Neural cell (in vitro differentiated cells): Measurements from ENCODE around the gene PBX4. TPM values are rescaled to one million over a fixed set of nuclear protein-coding genes. Genes with fewer than 3 reads are reported as not detected.

Experiments
- H2AFZ ChIP-seq: fragments of 200-600, 300-800 bp; sonication (generic), shearing (Covaris generic); 2 replicates; pipeline ENCODE4 v1.6.0; 2014; ENCODE audit warnings: low read depth, mild to moderate bottlenecking, antibody characterized with exemption, low read length, moderate library complexity
- H3F3A ChIP-seq: fragments of 200-600 bp; shearing (Covaris generic); 2 replicates; pipeline ENCODE4 v1.6.1; 2016; ENCODE audit warnings: mild to moderate bottlenecking, moderate library complexity, mixed read lengths, antibody characterized with exemption, low read length; ENCODE audit not compliant: insufficient read depth, poor library complexity, severe bottlenecking
- H3K27ac ChIP-seq: fragments of 200-600, 300-800 bp; sonication (generic), shearing (Covaris generic); 2 replicates; pipeline ENCODE4 v1.5.1; 2014; ENCODE audit warnings: mild to moderate bottlenecking, low read length, moderate library complexity
- H3K27me3 ChIP-seq: fragments of 300-800, 200-600 bp; sonication (generic), shearing (Covaris generic); 2 replicates; pipeline ENCODE4 v1.6.0; 2014; ENCODE audit warnings: mild to moderate bottlenecking, low read depth, low read length, moderate library complexity; ENCODE audit not compliant: insufficient read depth
- H3K36me3 ChIP-seq: fragments of 300-800, 200-600 bp; sonication (generic), shearing (Covaris generic); 2 replicates; pipeline ENCODE4 v1.5.1; 2014; ENCODE audit warnings: mild to moderate bottlenecking, antibody characterized with exemption, low read length, moderate library complexity; ENCODE audit not compliant: insufficient read depth
- H3K4me2 ChIP-seq: fragments of 300-800, 200-600 bp; sonication (generic), shearing (Covaris generic); 2 replicates; pipeline ENCODE4 v1.6.0; 2014; ENCODE audit warnings: mild to moderate bottlenecking, low read length
- H3K4me3 ChIP-seq: fragments of 300-800, 200-600 bp; sonication (generic), shearing (Covaris generic); 2 replicates; pipeline ENCODE4 v1.5.1; 2014; ENCODE audit warnings: mild to moderate bottlenecking, low read length, moderate library complexity
- H3K79me2 ChIP-seq: fragments of 200-600 bp; shearing (Covaris generic); replicated peaks from 2 replicates; pipeline ENCODE4 v1.6.0; 2014; ENCODE audit warnings: mild to moderate bottlenecking, low read length, moderate library complexity; ENCODE audit not compliant: insufficient read depth
- H3K9ac ChIP-seq: fragments of 300-800, 200-600 bp; sonication (generic), shearing (Covaris generic); 2 replicates; pipeline ENCODE4 v1.6.1; 2016; ENCODE audit warnings: mild to moderate bottlenecking, low read length, mixed read lengths
- H3K9me2 ChIP-seq: fragments of 200-600 bp; shearing (Covaris generic); 2 replicates; pipeline ENCODE4 v1.6.1; 2016; ENCODE audit warnings: mild to moderate bottlenecking, low read length, mixed read lengths; ENCODE audit not compliant: insufficient read depth
- H3K9me3 ChIP-seq: fragments of 200-600, 300-800 bp; sonication (generic), shearing (Covaris generic); 2 replicates; pipeline ENCODE4 v1.6.1; 2016; ENCODE audit warnings: mild to moderate bottlenecking, mixed run types, low read length, moderate library complexity, mixed read lengths
- H4K20me1 ChIP-seq: fragments of 200-600 bp; shearing (Covaris generic); 2 replicates; pipeline ENCODE4 v1.6.1; 2016; ENCODE audit warnings: mild to moderate bottlenecking, mixed run types; ENCODE audit not compliant: insufficient read depth
- EP300 ChIP-seq: fragments of 450-650 bp; conservative IDR thresholded peaks from 2 replicates; pipeline ENCODE4 v1.6.1; 2014; ENCODE audit warnings: antibody characterized with exemption, mild to moderate bottlenecking, moderate library complexity; ENCODE audit not compliant: poor library complexity, severe bottlenecking
- EZH2 ChIP-seq: fragments of 200-600, 300-800 bp; shearing (Covaris generic), sonication (generic); IDR thresholded peaks from 2 replicates; pipeline ENCODE4 v1.6.1; 2014; ENCODE audit warnings: antibody characterized with exemption, low read length, borderline replicate concordance, mild to moderate bottlenecking; ENCODE audit not compliant: insufficient read depth, poor library complexity, severe bottlenecking
- MXI1 ChIP-seq: fragments of 450-650 bp; conservative IDR thresholded peaks from 2 replicates; pipeline ENCODE4 v1.6.1; 2014; ENCODE audit warnings: antibody characterized with exemption, mild to moderate bottlenecking; ENCODE audit not compliant: poor library complexity, severe bottlenecking
- POLR2AphosphoS5 ChIP-seq: IDR thresholded peaks from 2 replicates; pipeline ENCODE4 v1.6.1; 2012
- RAD21 ChIP-seq: fragments of 450-650 bp; conservative IDR thresholded peaks from 2 replicates; pipeline ENCODE4 v1.6.1; 2014; ENCODE audit warnings: antibody characterized with exemption, mild to moderate bottlenecking, moderate library complexity
- SMC3 ChIP-seq: fragments of 450-650 bp; conservative IDR thresholded peaks from 2 replicates; pipeline ENCODE4 v1.6.1; 2014; ENCODE audit warnings: antibody characterized with exemption, mild to moderate bottlenecking, moderate library complexity; ENCODE audit not compliant: poor library complexity
- TAF1 ChIP-seq: IDR thresholded peaks from 2 replicates; pipeline ENCODE4 v1.6.1; 2012; ENCODE audit warnings: low read depth
- polyA plus RNA-seq: library from polyadenylated mRNA; depleted of rRNA; stranded (reverse); fragments of >200 nt; gene quantifications from 2 replicates; pipeline ENCODE4 v1.2.3, GENCODE V29; 2014
- TF ChIP-seq, protein P1 (sequence below): fragments of 450-650 bp; IDR thresholded peaks from 2 replicates; pipeline ENCODE4 v1.5.1; 2014; ENCODE audit warnings: antibody characterized with exemption, mild to moderate bottlenecking, moderate library complexity; ENCODE audit not compliant: poor library complexity, severe bottlenecking
- TF ChIP-seq, protein P2 (sequence below): IDR thresholded peaks from 2 replicates; pipeline ENCODE4 v1.6.1; 2012; ENCODE audit warnings: borderline replicate concordance

PBX4 gene
- polyA plus RNA-seq, 1 donor from 2014 or later: 7.5 TPM

DNA sequence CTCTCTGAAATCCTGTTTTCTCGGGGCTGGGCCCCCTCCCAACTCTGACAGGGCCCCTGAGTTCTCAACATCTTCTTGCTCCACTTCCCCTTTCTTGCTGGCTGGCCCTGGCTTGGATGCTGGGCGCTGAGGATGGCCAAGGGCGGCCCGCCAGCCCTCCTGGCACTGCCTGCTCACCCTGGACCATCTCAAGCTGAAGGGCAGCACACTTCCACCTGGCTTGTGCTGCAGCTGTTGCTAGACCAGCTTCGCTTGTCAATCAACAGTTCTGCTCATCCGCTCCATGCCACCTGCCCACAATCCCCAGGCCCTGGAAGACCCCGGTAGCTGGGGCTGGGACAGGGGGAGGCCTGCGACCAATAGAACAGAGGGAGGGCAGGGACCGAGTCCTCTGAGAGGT lies 31.8 kb upstream of the PBX4 start:
- no peak for TF ChIP-seq POLR2AphosphoS5
- no peak for TF ChIP-seq SMC3
- no peak for TF ChIP-seq MXI1
- TF ChIP-seq, protein P1, sequence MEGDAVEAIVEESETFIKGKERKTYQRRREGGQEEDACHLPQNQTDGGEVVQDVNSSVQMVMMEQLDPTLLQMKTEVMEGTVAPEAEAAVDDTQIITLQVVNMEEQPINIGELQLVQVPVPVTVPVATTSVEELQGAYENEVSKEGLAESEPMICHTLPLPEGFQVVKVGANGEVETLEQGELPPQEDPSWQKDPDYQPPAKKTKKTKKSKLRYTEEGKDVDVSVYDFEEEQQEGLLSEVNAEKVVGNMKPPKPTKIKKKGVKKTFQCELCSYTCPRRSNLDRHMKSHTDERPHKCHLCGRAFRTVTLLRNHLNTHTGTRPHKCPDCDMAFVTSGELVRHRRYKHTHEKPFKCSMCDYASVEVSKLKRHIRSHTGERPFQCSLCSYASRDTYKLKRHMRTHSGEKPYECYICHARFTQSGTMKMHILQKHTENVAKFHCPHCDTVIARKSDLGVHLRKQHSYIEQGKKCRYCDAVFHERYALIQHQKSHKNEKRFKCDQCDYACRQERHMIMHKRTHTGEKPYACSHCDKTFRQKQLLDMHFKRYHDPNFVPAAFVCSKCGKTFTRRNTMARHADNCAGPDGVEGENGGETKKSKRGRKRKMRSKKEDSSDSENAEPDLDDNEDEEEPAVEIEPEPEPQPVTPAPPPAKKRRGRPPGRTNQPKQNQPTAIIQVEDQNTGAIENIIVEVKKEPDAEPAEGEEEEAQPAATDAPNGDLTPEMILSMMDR: no peak
- TF ChIP-seq EZH2: no peak
- TF ChIP-seq TAF1: no peak
- TF ChIP-seq, protein P2, sequence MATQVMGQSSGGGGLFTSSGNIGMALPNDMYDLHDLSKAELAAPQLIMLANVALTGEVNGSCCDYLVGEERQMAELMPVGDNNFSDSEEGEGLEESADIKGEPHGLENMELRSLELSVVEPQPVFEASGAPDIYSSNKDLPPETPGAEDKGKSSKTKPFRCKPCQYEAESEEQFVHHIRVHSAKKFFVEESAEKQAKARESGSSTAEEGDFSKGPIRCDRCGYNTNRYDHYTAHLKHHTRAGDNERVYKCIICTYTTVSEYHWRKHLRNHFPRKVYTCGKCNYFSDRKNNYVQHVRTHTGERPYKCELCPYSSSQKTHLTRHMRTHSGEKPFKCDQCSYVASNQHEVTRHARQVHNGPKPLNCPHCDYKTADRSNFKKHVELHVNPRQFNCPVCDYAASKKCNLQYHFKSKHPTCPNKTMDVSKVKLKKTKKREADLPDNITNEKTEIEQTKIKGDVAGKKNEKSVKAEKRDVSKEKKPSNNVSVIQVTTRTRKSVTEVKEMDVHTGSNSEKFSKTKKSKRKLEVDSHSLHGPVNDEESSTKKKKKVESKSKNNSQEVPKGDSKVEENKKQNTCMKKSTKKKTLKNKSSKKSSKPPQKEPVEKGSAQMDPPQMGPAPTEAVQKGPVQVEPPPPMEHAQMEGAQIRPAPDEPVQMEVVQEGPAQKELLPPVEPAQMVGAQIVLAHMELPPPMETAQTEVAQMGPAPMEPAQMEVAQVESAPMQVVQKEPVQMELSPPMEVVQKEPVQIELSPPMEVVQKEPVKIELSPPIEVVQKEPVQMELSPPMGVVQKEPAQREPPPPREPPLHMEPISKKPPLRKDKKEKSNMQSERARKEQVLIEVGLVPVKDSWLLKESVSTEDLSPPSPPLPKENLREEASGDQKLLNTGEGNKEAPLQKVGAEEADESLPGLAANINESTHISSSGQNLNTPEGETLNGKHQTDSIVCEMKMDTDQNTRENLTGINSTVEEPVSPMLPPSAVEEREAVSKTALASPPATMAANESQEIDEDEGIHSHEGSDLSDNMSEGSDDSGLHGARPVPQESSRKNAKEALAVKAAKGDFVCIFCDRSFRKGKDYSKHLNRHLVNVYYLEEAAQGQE: no peak
- TF ChIP-seq EP300: no peak
- TF ChIP-seq RAD21: no peak
- no peak overlapping the region for H3K27ac ChIP-seq

DNA sequence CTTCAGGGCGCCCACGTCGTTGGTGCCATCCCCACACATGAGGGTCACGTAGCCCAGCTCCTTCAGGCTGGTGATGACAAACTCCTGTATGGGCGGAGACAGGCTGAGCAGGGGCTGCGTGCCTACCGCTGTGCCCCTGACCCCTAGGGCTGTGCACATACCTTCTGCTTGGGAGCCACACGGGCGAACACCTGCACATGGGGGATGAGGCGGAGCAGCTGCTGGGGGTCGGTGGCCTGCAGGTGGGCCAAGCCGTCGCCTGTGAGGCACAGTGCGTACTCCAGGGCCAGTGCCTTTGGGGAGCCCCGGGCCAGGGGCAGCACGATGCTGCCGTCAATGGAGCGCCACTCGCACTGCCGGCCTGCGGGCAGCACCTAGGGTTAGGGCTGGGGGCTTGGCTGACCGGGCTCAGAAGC lies 31.1 kb upstream of the PBX4 start:
- no peak overlapping the region for H2AFZ ChIP-seq
- H3K27me3 ChIP-seq: no peaks in the 10 kb centered on the region
- H3K9me3 ChIP-seq: no peaks in the 10 kb centered on the region
- no peaks in the 10 kb centered on the region for H3K9me2 ChIP-seq
- H3K27ac ChIP-seq: no peak overlapping the region
- H4K20me1 ChIP-seq: no peaks in the 10 kb centered on the region
- TF ChIP-seq, protein P1: no peak
- TF ChIP-seq POLR2AphosphoS5 (no peak), EP300 (no peak), EZH2 (no peak), RAD21 (no peak), MXI1 (no peak), SMC3 (no peak), TAF1 (no peak)
- TF ChIP-seq, protein P2: no peak
- H3K79me2 ChIP-seq: no peaks in the 10 kb centered on the region
- no peak overlapping the region for H3K4me2 ChIP-seq
- H3K9ac ChIP-seq: no peak overlapping the region
- H3K4me3 ChIP-seq: no peak overlapping the region
- no peaks in the 10 kb centered on the region for H3K36me3 ChIP-seq
- H3F3A ChIP-seq: no peaks in the 10 kb centered on the region

More for the DNA sequence above, 31.8 kb upstream of the PBX4 start:
- H3K9me3 ChIP-seq: no peaks in the 10 kb centered on the region
- no peaks in the 10 kb centered on the region for H3F3A ChIP-seq
- H4K20me1 ChIP-seq: no peaks in the 10 kb centered on the region
- H3K4me3 ChIP-seq: no peak overlapping the region
- H2AFZ ChIP-seq: no peak overlapping the region
- no peaks in the 10 kb centered on the region for H3K9me2 ChIP-seq
- no peak overlapping the region for H3K9ac ChIP-seq
- no peaks in the 10 kb centered on the region for H3K79me2 ChIP-seq
- no peaks in the 10 kb centered on the region for H3K27me3 ChIP-seq
- no peaks in the 10 kb centered on the region for H3K36me3 ChIP-seq
- no peak overlapping the region for H3K4me2 ChIP-seq
